HPDE6-E6E7 (cell line): ENCODE measurements around the gene GRIFIN.
"Not testable (repeated sequence)": the region's sequence is repeated elsewhere in the genome, so short reads cannot be mapped to it uniquely, and the experiment has no call there.

ENCODE experiments used
- DNase-seq: peaks from one replicate; pipeline ENCODE4 v3.0.0; 2011; ENCODE audit warnings: missing footprints; ENCODE audit errors: extremely low spot score

GRIFIN gene

DNA sequence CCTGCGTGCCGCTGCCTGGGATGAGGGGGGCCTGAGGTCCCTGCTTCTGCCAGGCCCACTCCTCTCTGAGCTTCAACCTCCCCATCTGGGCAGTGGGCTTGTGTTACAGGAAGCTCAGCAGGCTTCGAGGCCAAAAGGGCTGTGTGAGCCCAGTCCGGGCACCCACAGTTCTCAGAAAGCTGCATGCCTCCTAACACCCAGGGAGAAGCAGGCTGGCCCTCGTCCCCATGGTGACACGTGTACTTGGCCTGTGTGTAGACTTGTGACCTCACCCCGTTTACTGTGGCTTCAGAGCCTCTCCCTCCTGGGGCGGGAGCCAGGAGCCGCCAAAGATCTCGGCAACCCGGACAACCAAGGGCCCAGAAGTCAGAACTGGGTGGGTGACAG, 2.2 kb upstream of the GRIFIN start:
- DNase-seq = no peak

GRCh38 chr7:2477447-2478398, 1.5 kb upstream of the GRIFIN start:
- peak; percentile 70 for DNase-seq

- no peak for DNase-seq
Observed at GRCh38 chr7:2476776-2477446, 713 bp upstream of the GRIFIN start.

- DNase-seq = no peak
Observed at GRCh38 chr7:2475678-2476015, 551 bp downstream of the GRIFIN start.

DNA sequence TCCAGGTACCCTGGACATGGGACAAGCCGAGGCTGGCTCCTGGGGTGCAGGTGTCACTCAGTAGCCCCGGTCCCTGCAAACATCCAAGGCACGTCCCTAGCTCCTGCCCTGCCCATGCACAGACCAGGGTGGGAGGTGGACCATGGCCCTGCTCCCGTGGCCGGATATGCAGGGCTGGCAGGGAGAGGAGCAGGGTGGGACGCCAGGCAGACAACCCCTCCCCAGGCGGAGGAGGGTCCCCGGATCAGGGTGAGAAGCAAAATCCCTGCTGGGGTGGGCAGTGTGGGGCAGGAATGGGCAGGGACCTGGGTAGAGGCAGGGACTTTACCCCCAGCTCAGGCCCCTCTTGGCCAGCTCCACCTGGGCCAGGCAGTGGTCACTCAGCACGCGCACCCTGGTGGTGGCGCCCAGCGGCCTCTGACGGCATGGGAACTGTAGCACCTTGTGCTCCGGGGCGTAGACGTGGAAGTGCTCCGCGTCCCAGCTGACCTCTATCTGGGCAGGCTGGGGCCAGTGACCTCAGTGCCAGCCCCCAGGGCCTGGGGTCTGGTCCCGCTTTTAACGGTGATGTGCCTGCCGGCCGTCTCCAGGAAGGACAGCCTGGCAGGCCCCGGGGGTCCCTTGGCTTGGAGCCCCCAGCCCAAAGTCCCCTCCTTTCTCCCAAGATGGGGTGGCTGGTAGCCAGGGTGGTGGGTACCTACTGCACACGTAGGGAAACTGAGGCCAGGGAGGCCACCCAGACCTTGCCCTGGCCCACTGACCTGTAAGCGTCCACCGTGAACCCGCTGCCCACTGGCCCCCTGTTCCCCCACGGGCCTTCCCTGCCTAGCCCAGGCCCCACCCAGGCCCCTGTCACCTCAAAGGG, 1.2 kb downstream of the GRIFIN start:
- DNase-seq = no peak

DNA sequence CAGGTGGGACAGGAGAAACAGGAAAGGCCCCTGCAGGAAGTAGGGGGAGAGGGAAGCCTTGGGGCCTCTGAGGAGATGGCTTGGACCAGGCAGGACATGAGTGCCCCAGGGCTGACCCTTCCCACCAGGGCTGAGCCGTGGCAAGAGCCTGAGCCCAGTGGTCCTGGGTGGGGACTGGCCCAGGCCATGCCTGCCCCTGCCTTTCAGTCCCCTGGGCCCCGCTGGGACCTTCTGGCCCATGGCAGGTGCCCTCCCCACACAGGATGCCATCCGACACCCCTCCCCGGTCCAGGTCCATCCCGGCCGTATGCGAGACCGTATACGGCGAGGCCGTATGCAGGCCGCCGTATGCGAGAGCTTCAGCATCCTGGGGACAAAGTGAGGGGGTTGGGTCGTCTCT, 2.0 kb downstream of the GRIFIN start:
- DNase-seq = no peak

- DNase-seq = no peak
Observed at GRCh38 chr7:2473496-2474180, 2.6 kb downstream of the GRIFIN start.

GRCh38 chr7:2472739-2473138, 3.5 kb downstream of the GRIFIN start:
- no peak for DNase-seq

- DNase-seq = peak; percentile 79
Observed at GRCh38 chr7:2471396-2471795, 4.8 kb downstream of the GRIFIN start.

DNA sequence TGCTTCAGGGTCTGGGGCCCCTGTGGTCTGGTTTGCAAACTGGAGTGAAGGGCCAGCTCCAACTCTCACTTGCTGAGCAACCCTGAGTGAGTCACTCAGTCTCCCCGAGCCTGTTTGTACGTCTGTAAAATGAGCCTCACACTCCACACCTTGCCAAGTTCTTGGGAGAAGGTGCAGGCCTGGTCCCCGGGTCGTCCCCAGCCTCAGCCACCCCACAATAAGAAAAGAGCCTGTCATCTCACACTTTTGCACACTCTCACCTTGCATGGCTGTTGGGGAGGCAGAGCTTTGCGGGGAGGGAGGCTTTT, 5.2 kb downstream of the GRIFIN start:
- DNase-seq = peak; percentile 87

DNA sequence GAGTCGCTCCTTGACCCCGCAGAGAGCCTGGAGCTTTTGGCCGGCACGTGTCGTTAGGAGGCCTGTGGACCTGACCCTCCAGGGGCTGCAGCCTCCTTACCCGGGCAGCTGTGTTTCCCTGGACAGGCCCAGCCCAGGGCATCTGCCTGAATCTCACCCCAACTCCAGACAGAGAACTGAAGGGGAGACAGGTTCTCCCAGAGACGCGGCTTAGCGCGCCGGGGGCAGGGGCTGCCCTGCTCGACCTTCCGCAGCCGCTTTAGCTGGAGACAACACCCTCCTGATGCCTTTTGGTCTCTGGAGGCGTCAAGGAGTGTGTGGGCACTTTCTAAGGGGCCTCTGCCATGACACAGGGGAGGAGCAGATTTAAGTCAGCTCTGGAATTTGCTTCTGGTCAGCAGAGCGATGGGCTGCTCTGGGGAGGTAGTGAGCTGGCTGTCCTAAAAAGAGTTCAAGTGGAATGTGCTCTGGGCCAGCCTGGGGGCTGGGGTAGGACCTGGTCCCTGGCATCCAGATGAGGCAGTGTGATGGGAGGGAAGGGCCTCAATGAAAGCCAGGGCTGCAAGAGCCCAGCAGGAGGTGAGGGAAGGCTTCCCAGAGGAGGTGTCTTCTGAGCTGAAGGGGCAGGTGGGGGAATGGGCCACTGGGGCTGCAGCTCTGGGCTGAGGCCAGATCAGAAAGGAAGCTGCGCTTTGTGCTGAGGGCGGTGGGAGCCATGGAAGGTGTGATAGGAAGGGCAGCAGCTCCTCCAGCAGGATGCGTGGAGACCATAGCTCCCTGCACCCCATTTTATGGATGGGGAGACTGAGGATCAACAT, 5.8 kb downstream of the GRIFIN start:
- DNase-seq = no peak

- DNase-seq = not testable (repeated sequence)
Observed at GRCh38 chr7:2469460-2470203, 6.6 kb downstream of the GRIFIN start.

DNA sequence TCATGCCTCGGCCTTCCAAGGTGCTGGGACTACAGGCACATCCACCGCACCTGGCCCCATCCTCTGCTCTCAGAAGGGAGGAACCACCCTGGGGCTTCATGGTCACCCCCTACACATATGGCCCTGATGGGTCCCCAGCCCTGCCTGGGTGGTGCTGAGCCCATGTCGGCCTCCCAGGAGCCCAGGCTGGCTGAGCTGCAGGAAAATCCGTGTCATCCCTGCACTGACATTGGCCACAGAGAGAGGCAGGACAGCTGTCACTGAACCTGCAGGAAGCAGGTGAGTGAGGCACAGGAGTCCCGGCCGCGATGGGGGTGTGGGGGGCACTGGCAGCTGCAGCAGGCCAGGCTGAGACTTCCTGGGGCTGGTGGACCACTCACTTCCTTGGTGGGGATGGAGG, 8.0 kb downstream of the GRIFIN start:
- no peak for DNase-seq

GRCh38 chr7:2466675-2467074, 9.5 kb downstream of the GRIFIN start:
- no peak for DNase-seq

- DNase-seq = no peak
Observed at GRCh38 chr7:2465928-2466327, 10.3 kb downstream of the GRIFIN start.

- no peak for DNase-seq
Observed at GRCh38 chr7:2462731-2463130, 13.5 kb downstream of the GRIFIN start.

DNA sequence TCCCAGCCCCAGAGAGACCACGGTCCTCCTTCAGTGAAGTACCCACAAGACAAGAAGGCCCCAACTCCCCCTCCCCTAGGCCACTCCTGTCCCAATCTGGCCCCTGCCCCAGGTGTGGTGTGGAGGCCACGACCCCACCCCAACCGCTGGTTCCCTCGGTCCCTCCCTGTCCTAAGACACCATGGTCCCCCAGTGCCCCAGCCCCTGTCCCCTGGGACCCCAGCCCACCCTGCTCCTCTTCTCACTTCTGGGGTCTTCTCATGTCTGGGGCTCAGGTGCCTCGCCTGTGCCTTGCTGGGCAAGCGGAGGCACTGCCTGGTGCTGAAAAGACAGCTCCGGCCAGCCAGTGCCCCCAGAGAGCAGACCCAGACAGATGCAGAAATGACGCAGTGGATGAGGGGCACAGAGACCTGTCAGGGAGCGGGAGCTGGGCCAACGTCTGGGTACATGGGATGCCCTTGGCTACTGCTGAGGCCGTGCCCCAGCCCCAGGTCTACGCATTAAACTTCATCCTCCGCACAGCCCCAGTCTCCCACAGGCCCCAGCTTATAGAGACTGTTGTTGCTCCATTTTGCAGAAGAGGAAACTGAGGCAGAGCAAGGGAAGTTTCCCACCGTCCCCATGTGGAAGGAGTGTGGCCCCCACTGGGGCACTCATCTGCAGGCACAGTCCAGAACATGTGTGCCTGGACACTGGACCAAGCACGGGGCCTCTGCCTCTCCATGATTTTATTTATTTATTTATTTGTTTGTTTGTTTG, 14.8 kb downstream of the GRIFIN start:
- no peak for DNase-seq

DNA sequence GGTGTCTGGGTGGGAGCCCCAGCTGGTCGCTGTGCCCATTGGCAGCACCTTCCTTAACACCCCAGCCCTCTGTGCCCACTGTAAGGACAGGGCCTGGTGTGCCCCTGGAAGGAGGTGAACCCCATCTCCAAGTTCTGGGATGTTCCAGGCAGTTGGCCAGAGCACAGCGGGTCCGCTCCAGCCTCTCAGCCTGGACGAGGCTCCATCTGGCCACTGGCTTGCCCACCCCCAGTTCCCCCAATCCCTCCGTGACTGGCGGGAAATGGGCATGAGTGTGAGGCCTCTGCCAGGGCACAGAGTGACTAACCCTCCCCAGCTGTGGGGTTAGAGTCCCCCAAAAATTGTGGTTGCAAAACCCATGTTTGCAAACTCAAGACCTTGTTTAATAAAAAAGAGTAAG, 15.6 kb downstream of the GRIFIN start:
- no peak for DNase-seq

GRCh38 chr7:2460188-2460587, 16.0 kb downstream of the GRIFIN start:
- DNase-seq = no peak

DNA sequence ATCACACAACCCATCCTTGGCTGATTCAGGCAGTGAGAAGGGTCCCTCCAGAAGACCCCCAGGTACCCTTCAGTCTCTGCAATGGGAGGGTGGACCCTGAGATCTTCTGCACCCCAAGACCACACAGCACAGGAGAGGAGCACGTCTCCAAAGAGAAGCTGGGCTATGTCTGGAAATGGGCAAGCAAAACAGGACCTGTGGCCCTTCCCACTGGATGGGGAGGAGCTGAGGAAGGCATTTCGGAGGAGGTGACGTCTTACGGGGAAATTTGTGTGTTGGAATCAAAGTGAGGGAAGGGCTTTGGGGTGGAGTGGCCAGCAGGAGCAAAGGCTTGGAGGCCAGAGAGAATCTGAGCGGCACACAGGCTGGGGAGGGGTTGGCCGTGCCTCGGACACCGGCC, 16.5 kb downstream of the GRIFIN start:
- DNase-seq = no peak
